HepG2 (cell line): ENCODE results near the gene TUBB. TPM values are rescaled to one million over a fixed set of nuclear protein-coding genes. Genes with fewer than 3 reads are reported as not detected.

Experiments used
- AGO2 ChIP-seq: fragments of 200-400 bp; formaldehyde crosslinking; optimal IDR thresholded peaks from 2 replicates; pipeline ENCODE3; 2017; ENCODE audit warnings: mild to moderate bottlenecking, low read depth, low read length, moderate library complexity
- HMGXB4 ChIP-seq, 2 experiments: sonication (generic) in 1 of 2; formaldehyde crosslinking in 1 of 2; IDR thresholded peaks; 2 replicates each; pipeline versions ENCODE4 v1.4.0 to v1.6.1; 2018 to 2020; ENCODE audit warnings: missing genetic modification reagents in 2 of 2, borderline replicate concordance in 1 of 2, low read depth in 1 of 2, mild to moderate bottlenecking in 1 of 2, missing biosample characterization in 1 of 2
- IKZF1 ChIP-seq: fragments of 450-650 bp; IDR thresholded peaks from 2 replicates; pipeline ENCODE4 v1.7.1; 2016
- JDP2 ChIP-seq: sonication (generic); formaldehyde crosslinking; IDR thresholded peaks from 2 replicates; pipeline ENCODE4 v1.8.1; 2022; ENCODE audit warnings: missing genetic modification reagents, borderline replicate concordance
- KDM4B ChIP-seq: sonication (generic); formaldehyde crosslinking; IDR thresholded peaks from 2 replicates; pipeline ENCODE4 v1.4.0; 2020; ENCODE audit warnings: missing genetic modification reagents
- MTA1 ChIP-seq: sonication (generic); formaldehyde crosslinking; IDR thresholded peaks from 2 replicates; pipeline ENCODE4 v1.4.0; 2020; ENCODE audit warnings: missing genetic modification reagents, mild to moderate bottlenecking, borderline replicate concordance
- MTF2 ChIP-seq: sonication (generic); formaldehyde crosslinking; IDR thresholded peaks from 2 replicates; pipeline ENCODE4 v1.5.0; 2020; ENCODE audit warnings: missing genetic modification reagents, borderline replicate concordance
- PRMT3 ChIP-seq: sonication (generic); formaldehyde crosslinking; IDR thresholded peaks from 2 replicates; pipeline ENCODE4 v1.8.1; 2022; ENCODE audit warnings: low read depth, mild to moderate bottlenecking, moderate library complexity, missing genetic modification reagents, borderline replicate concordance
- SIN3B ChIP-seq: fragments of 150-350 bp; IDR thresholded peaks from 2 replicates; pipeline ENCODE4 v1.6.1; 2014; ENCODE audit warnings: low read length
- SMC3 ChIP-seq: IDR thresholded peaks from 2 replicates; pipeline ENCODE4 v1.6.1; 2011; ENCODE audit warnings: low read length, improper control_type of control experiment
- THRA ChIP-seq: sonication (generic); formaldehyde crosslinking; IDR thresholded peaks from 2 replicates; pipeline ENCODE4 v1.4.0; 2020; ENCODE audit warnings: missing genetic modification reagents, borderline replicate concordance
- ZNF501 ChIP-seq: sonication (generic); formaldehyde crosslinking; IDR thresholded peaks from 2 replicates; pipeline ENCODE4 v1.5.1; 2020; ENCODE audit warnings: mild to moderate bottlenecking, moderate library complexity, missing genetic modification reagents
- ZNF768 ChIP-seq: sonication (generic); formaldehyde crosslinking; IDR thresholded peaks from 2 replicates; pipeline ENCODE4 v1.4.0; 2020; ENCODE audit warnings: missing genetic modification reagents
- ZNF816 ChIP-seq: sonication (generic); formaldehyde crosslinking; IDR thresholded peaks from 2 replicates; pipeline ENCODE4 v1.8.0; 2022; ENCODE audit warnings: missing genetic modification reagents, mild to moderate bottlenecking, borderline replicate concordance
- polyA plus RNA-seq, 8 experiments: library from polyadenylated mRNA; depleted of rRNA in 3 of 8; stranded (reverse) in 7 of 8; unstranded in 1 of 8; fragments of >200 nt; fragmentation: Illumina TruSeq in 4 of 8; extraction: Trizol in 4 of 8; gene quantifications; 2 replicates each; pipeline versions ENCODE4 v1.2.1 to v1.2.3, GENCODE V29; 2011 to 2016; ENCODE audit warnings: low read depth in 4 of 8, missing spikeins in 1 of 8, mixed read lengths in 1 of 8; ENCODE audit not compliant: insufficient read depth in 1 of 8
- total RNA-seq, 5 experiments: library from RNA; depleted of rRNA; stranded (reverse); fragments of >200 nt; fragmentation: Illumina TruSeq; extraction: Trizol; gene quantifications; 2 replicates each; pipeline ENCODE4 v1.2.3, GENCODE V29; 2016; ENCODE audit warnings: low read depth in 1 of 5
- TF ChIP-seq, protein P1 (sequence below): sonication (generic); formaldehyde crosslinking; IDR thresholded peaks from 2 replicates; pipeline ENCODE4 v1.9.0; 2021; ENCODE audit warnings: mild to moderate bottlenecking, missing genetic modification reagents

Gene TUBB
- total and polyA plus RNA-seq, 2 of the 13 experiments (the other 11 are each of a cell fraction or from before 2014, with no cell fraction given): 911 to 1,163 TPM

GRCh38 chr6:30744054-30744805 lies 24.1 kb downstream of the TUBB start, which contains the start of gene IER3 (continued):
- TF ChIP-seq JDP2 (CRISPR knock-in tag) (no peak; the same call in 1 of the 2 replicates), AGO2 (peak; percentile 100), ZNF768 (CRISPR knock-in tag) (peak; percentile 39; the same call in 1 of the 2 replicates), KDM4B (CRISPR knock-in tag) (peak; percentile 62; the same call in 1 of the 2 replicates), SIN3B (peak; percentile 51; the same call in 1 of the 2 replicates), ZNF816 (CRISPR knock-in tag) (peak; percentile 88), SMC3 (peak; percentile 13; the same call in 1 of the 2 replicates), MTF2 (CRISPR knock-in tag) (0 out of 2 replicates have a peak, but pooled peaks have one; percentile 21), PRMT3 (CRISPR knock-in tag) (peak; percentile 82; the same call in 1 of the 2 replicates), IKZF1 (no peak), ZNF501 (peak; percentile 77), MTA1 (CRISPR knock-in tag) (no peak), THRA (CRISPR knock-in tag) (peak; percentile 88), HMGXB4 (CRISPR knock-in tag; IDR thresholded peaks at IDR 0.05; ENCODE audit: borderline replicate concordance in 1 of 2, low read depth in 1 of 2) (peak; percentile 45 to 79; a peak in 2 of 4 replicates)
- TF ChIP-seq, protein P1, sequence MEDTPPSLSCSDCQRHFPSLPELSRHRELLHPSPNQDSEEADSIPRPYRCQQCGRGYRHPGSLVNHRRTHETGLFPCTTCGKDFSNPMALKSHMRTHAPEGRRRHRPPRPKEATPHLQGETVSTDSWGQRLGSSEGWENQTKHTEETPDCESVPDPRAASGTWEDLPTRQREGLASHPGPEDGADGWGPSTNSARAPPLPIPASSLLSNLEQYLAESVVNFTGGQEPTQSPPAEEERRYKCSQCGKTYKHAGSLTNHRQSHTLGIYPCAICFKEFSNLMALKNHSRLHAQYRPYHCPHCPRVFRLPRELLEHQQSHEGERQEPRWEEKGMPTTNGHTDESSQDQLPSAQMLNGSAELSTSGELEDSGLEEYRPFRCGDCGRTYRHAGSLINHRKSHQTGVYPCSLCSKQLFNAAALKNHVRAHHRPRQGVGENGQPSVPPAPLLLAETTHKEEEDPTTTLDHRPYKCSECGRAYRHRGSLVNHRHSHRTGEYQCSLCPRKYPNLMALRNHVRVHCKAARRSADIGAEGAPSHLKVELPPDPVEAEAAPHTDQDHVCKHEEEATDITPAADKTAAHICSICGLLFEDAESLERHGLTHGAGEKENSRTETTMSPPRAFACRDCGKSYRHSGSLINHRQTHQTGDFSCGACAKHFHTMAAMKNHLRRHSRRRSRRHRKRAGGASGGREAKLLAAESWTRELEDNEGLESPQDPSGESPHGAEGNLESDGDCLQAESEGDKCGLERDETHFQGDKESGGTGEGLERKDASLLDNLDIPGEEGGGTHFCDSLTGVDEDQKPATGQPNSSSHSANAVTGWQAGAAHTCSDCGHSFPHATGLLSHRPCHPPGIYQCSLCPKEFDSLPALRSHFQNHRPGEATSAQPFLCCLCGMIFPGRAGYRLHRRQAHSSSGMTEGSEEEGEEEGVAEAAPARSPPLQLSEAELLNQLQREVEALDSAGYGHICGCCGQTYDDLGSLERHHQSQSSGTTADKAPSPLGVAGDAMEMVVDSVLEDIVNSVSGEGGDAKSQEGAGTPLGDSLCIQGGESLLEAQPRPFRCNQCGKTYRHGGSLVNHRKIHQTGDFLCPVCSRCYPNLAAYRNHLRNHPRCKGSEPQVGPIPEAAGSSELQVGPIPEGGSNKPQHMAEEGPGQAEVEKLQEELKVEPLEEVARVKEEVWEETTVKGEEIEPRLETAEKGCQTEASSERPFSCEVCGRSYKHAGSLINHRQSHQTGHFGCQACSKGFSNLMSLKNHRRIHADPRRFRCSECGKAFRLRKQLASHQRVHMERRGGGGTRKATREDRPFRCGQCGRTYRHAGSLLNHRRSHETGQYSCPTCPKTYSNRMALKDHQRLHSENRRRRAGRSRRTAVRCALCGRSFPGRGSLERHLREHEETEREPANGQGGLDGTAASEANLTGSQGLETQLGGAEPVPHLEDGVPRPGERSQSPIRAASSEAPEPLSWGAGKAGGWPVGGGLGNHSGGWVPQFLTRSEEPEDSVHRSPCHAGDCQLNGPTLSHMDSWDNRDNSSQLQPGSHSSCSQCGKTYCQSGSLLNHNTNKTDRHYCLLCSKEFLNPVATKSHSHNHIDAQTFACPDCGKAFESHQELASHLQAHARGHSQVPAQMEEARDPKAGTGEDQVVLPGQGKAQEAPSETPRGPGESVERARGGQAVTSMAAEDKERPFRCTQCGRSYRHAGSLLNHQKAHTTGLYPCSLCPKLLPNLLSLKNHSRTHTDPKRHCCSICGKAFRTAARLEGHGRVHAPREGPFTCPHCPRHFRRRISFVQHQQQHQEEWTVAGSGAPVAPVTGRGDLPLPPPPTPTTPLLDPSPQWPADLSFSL (CRISPR knock-in tag): no peak
